HUDEP-2 (cell line): Measurements from ENCODE around the gene WBP1L.
A peak's percentile ranks its signal among the peaks of the same experiment; 100 is the strongest.
"Not testable (repeated sequence)": the region's sequence is repeated elsewhere in the genome, so short reads cannot be mapped to it uniquely, and the experiment has no call there.

Experiments used
- DNase-seq, 76 experiments: peaks; one replicate each; lab custom pipeline; 2025; ENCODE audit not compliant: unreplicated experiment in 76 of 76; lab: John Stamatoyannopoulos, UW

Gene WBP1L

GRCh38 chr10:102801496-102801895 lies 57.7 kb downstream of the WBP1L start:
- no peak for DNase-seq

DNA sequence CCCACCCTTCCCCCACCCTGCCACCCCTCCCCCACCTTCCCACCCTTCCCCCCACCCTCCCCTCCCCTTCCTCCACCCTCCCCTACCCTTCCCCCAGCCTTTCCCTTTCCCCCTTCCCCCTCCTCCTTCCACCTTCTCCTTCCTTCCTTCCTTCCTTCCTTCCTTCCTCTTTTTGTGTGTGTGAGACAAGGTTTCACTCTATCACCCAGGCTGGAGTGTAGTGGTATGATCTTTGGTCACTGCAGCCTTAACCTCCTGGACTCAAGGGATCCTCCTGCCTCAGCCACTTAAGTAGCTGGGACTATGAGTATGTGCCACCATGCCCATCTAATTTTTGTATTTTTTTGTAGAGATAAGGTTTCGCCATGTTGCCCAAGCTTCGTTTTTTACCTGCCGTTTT lies 58.2 kb downstream of the WBP1L start:
- DNase-seq, result no peak

GRCh38 chr10:102802920-102803534 lies 59.3 kb downstream of the WBP1L start:
- no peak for DNase-seq

DNA sequence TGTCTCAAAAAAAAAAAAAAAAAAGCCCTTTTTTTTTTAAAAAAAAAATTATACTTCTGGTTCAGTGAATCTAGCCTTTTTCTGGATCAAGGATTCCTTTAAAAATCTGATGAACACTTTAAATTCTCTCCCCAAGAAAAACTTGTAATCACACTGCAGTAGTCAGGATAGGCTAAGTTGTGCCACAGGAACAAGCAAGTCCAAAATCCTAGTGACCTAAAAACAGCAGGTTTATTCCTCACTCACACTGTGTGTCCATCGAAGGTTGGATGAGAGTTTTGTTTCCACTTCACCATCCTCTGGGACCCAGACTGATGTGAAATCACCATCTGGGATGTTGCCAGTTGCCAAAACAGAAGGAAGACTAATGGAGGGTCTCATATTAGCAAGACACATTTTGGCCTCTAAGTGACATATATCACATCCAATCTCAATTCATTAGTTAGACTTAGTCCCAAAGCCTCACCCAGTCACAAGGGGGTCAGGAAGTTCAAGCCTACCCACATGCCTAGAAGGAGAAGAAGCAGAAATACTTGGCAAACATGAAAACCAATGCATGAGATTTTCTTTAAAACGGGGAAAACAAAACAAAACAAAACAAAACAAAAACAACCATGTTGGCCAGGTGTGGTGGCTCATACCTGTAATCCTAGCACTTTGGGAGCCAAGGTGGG lies 60.8 kb downstream of the WBP1L start:
- no peak for DNase-seq

GRCh38 chr10:102808380-102808779 lies 64.6 kb downstream of the WBP1L start:
- DNase-seq, result no peak

GRCh38 chr10:102811346-102811745 lies 67.6 kb downstream of the WBP1L start:
- DNase-seq, result no peak

- DNase-seq, result peak in 4 of 76 experiments; percentile 8 to 27 (median 12)
These were observed 68.6 kb downstream of the WBP1L start for GRCh38 chr10:102812231-102812876.

- no peak for DNase-seq
These were observed 69.3 kb downstream of the WBP1L start for GRCh38 chr10:102813017-102813541.

DNA sequence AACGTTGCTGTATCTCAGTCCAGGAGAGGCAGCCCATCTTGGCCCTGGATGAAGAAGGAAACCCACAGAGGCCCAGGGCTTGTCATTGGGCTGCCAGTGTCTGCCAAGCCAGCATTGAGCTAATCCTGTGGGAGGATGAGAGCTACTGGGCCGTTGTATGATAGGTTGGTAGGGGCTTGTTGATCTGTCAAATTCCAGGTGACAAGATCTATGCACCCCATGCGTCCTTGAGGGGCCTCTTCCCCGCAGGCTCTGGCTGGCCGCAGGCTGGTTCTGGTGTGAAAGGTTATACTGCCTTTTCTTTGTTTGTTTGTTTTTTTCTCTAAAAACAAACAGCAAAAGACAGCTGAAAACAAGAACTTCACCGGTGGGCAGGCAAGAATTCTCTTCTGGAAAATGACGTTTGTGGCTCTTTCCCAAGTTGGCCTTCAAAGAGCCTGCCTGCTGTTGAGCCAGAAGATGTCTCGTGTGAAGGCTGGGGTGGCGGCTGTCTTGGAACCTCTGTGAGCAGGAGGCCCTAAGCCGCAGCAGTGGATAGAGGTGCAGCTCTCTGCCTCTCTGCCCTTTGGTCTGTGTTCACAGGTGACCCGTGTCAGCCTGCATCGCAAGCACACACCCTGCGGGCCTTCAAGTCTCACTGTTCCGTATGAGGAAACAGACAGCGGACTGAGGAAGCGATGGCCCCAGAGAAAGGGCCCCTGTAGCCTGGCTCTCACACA lies 70.1 kb downstream of the WBP1L start:
- no peak for DNase-seq

DNA sequence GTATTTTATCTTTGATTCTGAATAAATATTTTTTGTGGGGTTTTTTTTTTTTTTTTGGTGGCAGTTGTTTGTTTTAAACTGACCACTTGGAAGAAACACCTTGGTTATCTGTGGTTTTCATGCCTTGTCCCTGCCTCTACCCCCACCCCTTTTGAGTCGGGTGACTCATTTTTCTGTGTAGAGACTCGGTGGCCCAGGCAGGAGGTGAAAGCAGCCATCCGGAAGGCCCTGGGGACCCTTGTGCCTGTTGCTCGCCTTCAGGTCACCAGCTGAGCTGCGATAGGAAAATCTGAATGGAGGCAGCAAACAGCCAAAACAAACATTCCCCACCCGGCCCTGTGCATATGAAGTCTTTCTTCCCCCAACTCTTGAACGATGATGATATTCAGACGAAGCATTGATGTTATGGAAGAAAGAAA lies 70.7 kb downstream of the WBP1L start:
- DNase-seq, result peak in 34 of 76 experiments; percentile 4 to 59 (median 24)

DNA sequence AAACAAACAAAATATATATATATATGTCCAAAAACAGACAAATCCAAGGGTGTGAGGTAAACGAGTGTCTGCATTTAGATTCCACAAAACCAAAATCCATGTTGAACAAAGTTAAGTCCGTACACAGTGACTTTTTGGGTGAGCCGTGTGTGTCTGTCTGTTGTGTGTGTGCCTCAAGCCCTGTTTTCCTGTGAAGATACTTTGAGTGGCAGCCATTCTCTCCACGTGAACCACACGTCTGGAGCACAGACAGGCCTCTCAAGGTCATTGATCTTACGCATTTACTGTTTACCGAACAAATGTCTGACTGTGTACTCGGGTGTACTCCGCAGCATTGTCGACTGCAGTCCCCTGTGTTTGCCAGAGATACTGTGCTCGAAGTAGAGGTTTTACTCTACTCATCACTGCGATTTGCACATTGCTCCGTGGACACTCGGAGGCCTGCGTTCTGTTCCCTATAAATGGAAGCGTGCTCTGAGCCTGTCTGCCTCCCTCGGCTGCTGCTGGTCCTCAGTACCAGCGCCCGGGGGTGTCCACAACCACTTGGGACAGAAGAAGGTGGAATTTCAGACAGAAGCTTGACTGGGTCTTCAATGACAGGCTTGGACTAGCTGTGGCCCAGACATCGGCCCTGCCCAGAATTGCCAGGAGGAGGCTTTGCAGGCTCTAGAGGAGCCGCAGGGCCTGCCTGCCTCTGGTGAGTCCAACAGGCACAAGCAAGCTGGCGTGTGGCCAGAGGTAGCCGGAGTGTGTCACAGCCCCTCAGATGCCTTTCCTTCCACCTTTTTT lies 71.3 kb downstream of the WBP1L start:
- peak in 4 of 76 experiments; percentile 4 to 13 (median 12) for DNase-seq

GRCh38 chr10:102815790-102816549 lies 72.2 kb downstream of the WBP1L start:
- DNase-seq, result no peak

DNA sequence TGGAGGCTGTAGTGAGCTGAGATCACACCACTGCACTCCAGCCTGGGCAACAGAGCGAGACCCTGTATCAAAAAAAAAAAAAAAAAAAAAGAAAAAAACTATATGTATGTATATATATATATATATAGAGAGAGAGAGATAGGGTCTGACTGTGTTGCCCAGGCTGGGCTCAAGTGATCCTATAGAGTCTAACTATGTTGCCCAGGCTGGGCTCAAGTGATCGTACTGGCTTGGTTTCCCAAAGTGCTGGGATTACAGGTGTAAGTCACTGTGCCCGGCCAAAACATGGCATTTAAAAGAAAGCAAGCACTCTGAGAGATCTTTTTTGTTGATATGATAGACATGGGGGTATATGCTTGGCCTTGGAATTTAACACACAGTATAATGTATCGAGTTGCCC lies 73.4 kb downstream of the WBP1L start:
- no peak for DNase-seq

- DNase-seq, result no peak
These were observed 75.3 kb downstream of the WBP1L start for GRCh38 chr10:102819054-102819453.

DNA sequence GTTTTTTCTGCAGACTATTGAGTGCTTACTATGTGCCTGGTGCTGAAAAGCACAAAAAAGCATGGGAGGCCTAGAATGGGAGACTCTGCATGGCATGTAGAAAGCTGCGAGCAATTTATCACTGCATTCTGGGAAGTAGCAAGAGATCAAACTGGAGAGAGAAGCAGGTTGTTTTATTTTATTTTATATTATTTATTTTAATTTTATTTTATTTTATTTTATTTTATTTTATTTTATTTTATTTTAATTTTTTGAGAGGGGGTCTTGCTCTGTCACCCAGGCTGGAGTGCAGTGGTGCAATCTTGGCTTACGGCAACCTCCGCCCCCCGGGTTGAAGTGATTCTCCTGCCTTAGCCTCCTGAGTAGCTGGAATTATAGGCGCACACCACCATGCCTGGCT lies 76.3 kb downstream of the WBP1L start:
- DNase-seq, result not testable (repeated sequence)

GRCh38 chr10:102822222-102822621 lies 78.5 kb downstream of the WBP1L start:
- DNase-seq, result no peak

- no peak for DNase-seq
These were observed 80.9 kb downstream of the WBP1L start for GRCh38 chr10:102824664-102825063.

- no peak for DNase-seq
These were observed 82.5 kb downstream of the WBP1L start for GRCh38 chr10:102826148-102826796.

GRCh38 chr10:102827597-102827975 lies 83.8 kb downstream of the WBP1L start:
- no peak for DNase-seq
